SK-N-SH treated with all-trans-retinoic acid at 6 μM for 48 hours (cell line): ENCODE results near the gene PTER.

Source experiments
- ARNTL ChIP-seq: fragments of 450-650 bp; formaldehyde crosslinking; IDR thresholded peaks from 2 replicates; pipeline ENCODE4 v1.5.0; 2020; ENCODE audit warnings: low read depth, mild to moderate bottlenecking, moderate library complexity, borderline replicate concordance
- BACH2 ChIP-seq: fragments of 250-450 bp; sonication (Bioruptor Pico); IDR thresholded peaks from 2 replicates; pipeline ENCODE4 v1.9.0; 2021; ENCODE audit warnings: mild to moderate bottlenecking, borderline replicate concordance
- CSDC2 ChIP-seq: fragments of 250-450 bp; sonication (Bioruptor Pico); IDR thresholded peaks from 2 replicates; pipeline ENCODE4 v1.5.0; 2020; ENCODE audit warnings: mild to moderate bottlenecking, moderate library complexity
- CSRNP3 ChIP-seq: fragments of 250-450 bp; sonication (Bioruptor Pico); IDR thresholded peaks from 2 replicates; pipeline ENCODE4 v1.5.1; 2021; ENCODE audit warnings: mild to moderate bottlenecking, moderate library complexity
- OSR1 ChIP-seq: fragments of 250-450 bp; sonication (Bioruptor Pico); IDR thresholded peaks from 2 replicates; pipeline ENCODE4 v1.8.0; 2022; ENCODE audit warnings: moderate library complexity, mild to moderate bottlenecking, inconsistent platforms
- POU6F1 ChIP-seq: fragments of 250-450 bp; sonication (Bioruptor Pico); IDR thresholded peaks from 2 replicates; pipeline ENCODE4 v1.8.0; 2021; ENCODE audit warnings: low read depth, mild to moderate bottlenecking, moderate library complexity, borderline replicate concordance
- PPARA ChIP-seq: fragments of 250-450 bp; sonication (Bioruptor Pico); IDR thresholded peaks from 2 replicates; pipeline ENCODE4 v1.5.0; 2020; ENCODE audit warnings: mild to moderate bottlenecking, borderline replicate concordance
- RARB ChIP-seq: fragments of 250-450 bp; sonication (Bioruptor Pico); IDR thresholded peaks from 2 replicates; pipeline ENCODE4 v1.8.0; 2021; ENCODE audit warnings: mild to moderate bottlenecking, moderate library complexity
- SNAI2 ChIP-seq: fragments of 250-450 bp; sonication (Bioruptor Pico); IDR thresholded peaks from 2 replicates; pipeline ENCODE4 v1.5.0; 2020; ENCODE audit warnings: mild to moderate bottlenecking, moderate library complexity
- ZFP3 ChIP-seq: fragments of 250-450 bp; sonication (Bioruptor Pico); IDR thresholded peaks from 2 replicates; pipeline ENCODE4 v1.5.0; 2020; ENCODE audit warnings: mild to moderate bottlenecking, moderate library complexity
- ZFP30 ChIP-seq: fragments of 450-650 bp; formaldehyde crosslinking; IDR thresholded peaks from 2 replicates; pipeline ENCODE4 v1.5.0; 2022; ENCODE audit warnings: mild to moderate bottlenecking, moderate library complexity
- ZNF565 ChIP-seq: fragments of 450-650 bp; formaldehyde crosslinking; conservative IDR thresholded peaks from 2 replicates; pipeline ENCODE4 v1.5.0; 2020; ENCODE audit warnings: low read depth, mild to moderate bottlenecking, moderate library complexity
- ZNF8 ChIP-seq: fragments of 450-650 bp; formaldehyde crosslinking; IDR thresholded peaks from 2 replicates; pipeline ENCODE4 v1.5.0; 2020; ENCODE audit warnings: mild to moderate bottlenecking, moderate library complexity
- TF ChIP-seq, protein P1 (sequence below): fragments of 250-450 bp; sonication (Bioruptor Pico); IDR thresholded peaks from 2 replicates; pipeline ENCODE4 v1.8.0; 2020; ENCODE audit warnings: mild to moderate bottlenecking, moderate library complexity, borderline replicate concordance

DNA sequence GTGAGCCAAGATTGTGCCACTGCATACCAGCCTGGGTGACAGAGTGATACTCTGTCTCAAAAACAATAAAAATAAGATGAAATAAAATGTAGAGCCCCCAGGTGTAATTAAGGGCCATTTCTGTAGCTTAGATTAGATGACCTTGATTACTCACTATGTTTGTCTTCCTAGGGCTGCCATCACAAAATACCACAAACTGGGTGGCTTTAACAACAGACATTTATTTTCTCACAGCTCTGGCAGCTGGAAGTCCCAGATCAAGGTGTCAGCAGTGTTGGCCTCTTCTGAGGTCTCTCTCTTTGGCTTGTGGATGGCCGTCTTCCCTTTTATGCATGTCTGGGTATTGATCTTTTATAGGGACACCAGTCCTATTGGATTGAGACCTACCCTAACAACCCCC is 6.1 kb downstream of the PTER start:
- TF ChIP-seq ZFP3 (CRISPR knock-in tag) (no peak), RARB (CRISPR knock-in tag) (no peak), ZFP30 (CRISPR knock-in tag) (no peak), ARNTL (no peak), ZNF8 (CRISPR knock-in tag) (no peak), BACH2 (CRISPR knock-in tag) (no peak), POU6F1 (CRISPR knock-in tag) (no peak), CSDC2 (CRISPR knock-in tag) (no peak), SNAI2 (CRISPR knock-in tag) (no peak), ZNF565 (CRISPR knock-in tag) (no peak), OSR1 (CRISPR knock-in tag) (no peak), PPARA (CRISPR knock-in tag) (no peak), CSRNP3 (CRISPR knock-in tag) (no peak)
- TF ChIP-seq, protein P1, sequence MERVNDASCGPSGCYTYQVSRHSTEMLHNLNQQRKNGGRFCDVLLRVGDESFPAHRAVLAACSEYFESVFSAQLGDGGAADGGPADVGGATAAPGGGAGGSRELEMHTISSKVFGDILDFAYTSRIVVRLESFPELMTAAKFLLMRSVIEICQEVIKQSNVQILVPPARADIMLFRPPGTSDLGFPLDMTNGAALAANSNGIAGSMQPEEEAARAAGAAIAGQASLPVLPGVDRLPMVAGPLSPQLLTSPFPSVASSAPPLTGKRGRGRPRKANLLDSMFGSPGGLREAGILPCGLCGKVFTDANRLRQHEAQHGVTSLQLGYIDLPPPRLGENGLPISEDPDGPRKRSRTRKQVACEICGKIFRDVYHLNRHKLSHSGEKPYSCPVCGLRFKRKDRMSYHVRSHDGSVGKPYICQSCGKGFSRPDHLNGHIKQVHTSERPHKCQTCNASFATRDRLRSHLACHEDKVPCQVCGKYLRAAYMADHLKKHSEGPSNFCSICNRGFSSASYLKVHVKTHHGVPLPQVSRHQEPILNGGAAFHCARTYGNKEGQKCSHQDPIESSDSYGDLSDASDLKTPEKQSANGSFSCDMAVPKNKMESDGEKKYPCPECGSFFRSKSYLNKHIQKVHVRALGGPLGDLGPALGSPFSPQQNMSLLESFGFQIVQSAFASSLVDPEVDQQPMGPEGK (CRISPR knock-in tag): no peak
